Panc1 (cell line): ENCODE data around the gene STPG4. TPM values are rescaled to one million over a fixed set of nuclear protein-coding genes. Genes with fewer than 3 reads are reported as not detected.

Experiments used
- ATAC-seq: fragments of 200-7000 bp; cut with Tn5 transposase; 2 replicates; pipeline ENCODE4 v1.9.1; 2020; ENCODE audit warnings: mild to moderate bottlenecking, moderate library complexity
- BruUV-seq: library from RNA; stranded (reverse); fragments of 400-500 nt; replicated peaks from 2 replicates; lab custom pipeline; 2021; lab: Mats Ljungman, UMichigan
- CTCF ChIA-PET: fragments of 300-600 bp; sonication (Branson Sonifier 250); formaldehyde crosslinking; loops from one replicate; lab custom pipeline; 2022; ENCODE audit warnings: antibody characterized with exemption; lab: Charles Lee
- POLR2A ChIA-PET: fragments of 300-600 bp; sonication (Branson Sonifier 250); formaldehyde crosslinking; loops from one replicate; lab custom pipeline; 2022; ENCODE audit warnings: antibody characterized with exemption; lab: Charles Lee
- DNase-seq: peaks from one replicate; pipeline ENCODE4 v3.0.0-alpha.2; 2010; ENCODE audit warnings: low read depth, low spot score
- H3K27ac ChIP-seq: 2 replicates; pipeline ENCODE4 v1.5.1; 2011; ENCODE audit warnings: mild to moderate bottlenecking, low read length, inconsistent platforms
- H3K27me3 ChIP-seq: fragments of 200-500 bp; sonication (Bioruptor generic); 2 replicates; pipeline ENCODE4 v1.6.0; 2014; ENCODE audit warnings: low read length, inconsistent platforms; ENCODE audit not compliant: control insufficient read depth, insufficient read depth
- H3K36me3 ChIP-seq: fragments of 200-500 bp; sonication (Bioruptor generic); 2 replicates; pipeline ENCODE4 v1.5.1; 2014; ENCODE audit warnings: inconsistent platforms, mild to moderate bottlenecking, low read length, moderate library complexity; ENCODE audit not compliant: control insufficient read depth, insufficient read depth
- H3K4me1 ChIP-seq: 2 replicates; pipeline ENCODE4 v1.5.1; 2011; ENCODE audit warnings: inconsistent platforms, mild to moderate bottlenecking, low read length, moderate library complexity; ENCODE audit not compliant: control insufficient read depth, insufficient read depth
- H3K4me3 ChIP-seq, 2 experiments: 2 replicates each; pipeline ENCODE4 v1.5.1; 2011 to 2012; ENCODE audit warnings: low read depth in 2 of 2, low read length in 2 of 2, mild to moderate bottlenecking in 2 of 2, inconsistent platforms in 1 of 2, moderate library complexity in 1 of 2
- H3K9me3 ChIP-seq: fragments of 200-500 bp; sonication (Bioruptor generic); 2 replicates; pipeline ENCODE4 v1.5.1; 2014; ENCODE audit warnings: low read depth, mild to moderate bottlenecking, inconsistent platforms, low read length, moderate library complexity; ENCODE audit not compliant: control insufficient read depth, insufficient read depth
- CTCF ChIP-seq: fragments of 450-650 bp; IDR thresholded peaks from 2 replicates; pipeline ENCODE4 v1.5.1; 2017; ENCODE audit warnings: mild to moderate bottlenecking
- POLR2AphosphoS5 ChIP-seq: IDR thresholded peaks from 2 replicates; pipeline ENCODE4 v1.6.1; 2012; ENCODE audit warnings: mild to moderate bottlenecking, low read depth, low read length, moderate library complexity
- REST ChIP-seq, 2 experiments: IDR thresholded peaks; 2 replicates each; pipeline ENCODE4 v1.6.1; 2011 to 2012; ENCODE audit warnings: low read depth in 2 of 2, control low read depth in 1 of 2, low read length in 1 of 2, mild to moderate bottlenecking in 1 of 2, moderate library complexity in 1 of 2; ENCODE audit not compliant: insufficient read depth in 1 of 2
- SIN3A ChIP-seq: IDR thresholded peaks from 2 replicates; pipeline ENCODE4 v1.6.1; 2012; ENCODE audit warnings: low read depth, mild to moderate bottlenecking, low read length, moderate library complexity, borderline replicate concordance; ENCODE audit not compliant: insufficient read depth
- TCF7L2 ChIP-seq: IDR thresholded peaks from 2 replicates; pipeline ENCODE4 v1.6.1; 2011; ENCODE audit warnings: mild to moderate bottlenecking, low read depth, low read length, inconsistent platforms
- in situ Hi-C: cut with HindIII; loops from 2 replicates; pipeline ENCODE4 v1.10.0; 2016; ENCODE audit warnings: low sequenced_read_pairs, low pct_unique_long_range_greater_than_20kb
- intact Hi-C: fragments of 100-400 bp; cut with micrococcal nuclease; formaldehyde crosslinking; loops from one replicate; pipeline ENCODE4 v1.10.0; 2022; ENCODE audit not compliant: unreplicated experiment
- total RNA-seq: library from RNA; stranded (reverse); gene quantifications from one replicate; pipeline ENCODE4 v1.2.1, GENCODE V29; 2021; ENCODE audit not compliant: unreplicated experiment

The STPG4 gene
- total RNA-seq, 1 experiment from 2014 or later, result 0.36 TPM

- H3K4me1 ChIP-seq, result peaks cover 16% of the 10 kb centered on the region; the same call in 1 of the 2 replicates
- in situ Hi-C loops, result no loop called here
- POLR2A ChIA-PET, result no interaction called here
Measured at GRCh38 chr2:47054036-47054555, 101.0 kb downstream of the STPG4 start.

GRCh38 chr2:47052847-47053246 lies 102.3 kb downstream of the STPG4 start:
- peaks cover 8% of the 10 kb centered on the region; the same call in 1 of the 2 replicates for H3K4me1 ChIP-seq
- H3K4me3 ChIP-seq, result no peak overlapping the region
- no peaks in the 10 kb centered on the region for H3K27me3 ChIP-seq
- no peaks in the 10 kb centered on the region for H3K9me3 ChIP-seq
- ATAC-seq (no peak), DNase-seq (no peak)
- no peak overlapping the region for H3K27ac ChIP-seq
- in situ Hi-C loops, result no loop called here
- no peaks in the 10 kb centered on the region for H3K36me3 ChIP-seq
- TF ChIP-seq POLR2AphosphoS5 (no peak), CTCF (no peak), SIN3A (no peak), TCF7L2 (no peak), REST (IDR thresholded peaks at IDR 0.05; ENCODE audit: insufficient read depth in 1 of 2, low read depth in 2 of 2, low read length in 1 of 2) (no peak)
- CTCF ChIA-PET, result no interaction called here
- intact Hi-C loops, result no loop called here
- POLR2A ChIA-PET, result no interaction called here
- BruUV-seq, result no TSS peak

More at GRCh38 chr2:47054036-47054555, 101.0 kb downstream of the STPG4 start:
- intact Hi-C loops, result no loop called here
- DNase-seq, result no peak
- Histone ChIP-seq H3K27ac (no peak overlapping the region), H3K4me3 (no peak overlapping the region), H3K27me3 (no peaks in the 10 kb centered on the region), H3K36me3 (no peaks in the 10 kb centered on the region), H3K9me3 (no peaks in the 10 kb centered on the region)
- no peak for ATAC-seq
- BruUV-seq, result no TSS peak
- TF ChIP-seq POLR2AphosphoS5 (no peak), SIN3A (no peak), REST (IDR thresholded peaks at IDR 0.05; ENCODE audit: insufficient read depth in 1 of 2, low read depth in 2 of 2, low read length in 1 of 2) (no peak), CTCF (no peak)
- CTCF ChIA-PET, result no interaction called here
